ENCODE data around the gene C14orf180.
"Not testable (repeated sequence)": the region's sequence is repeated elsewhere in the genome, so short reads cannot be mapped to it uniquely, and the experiment has no call there.

C14orf180 gene

DNA sequence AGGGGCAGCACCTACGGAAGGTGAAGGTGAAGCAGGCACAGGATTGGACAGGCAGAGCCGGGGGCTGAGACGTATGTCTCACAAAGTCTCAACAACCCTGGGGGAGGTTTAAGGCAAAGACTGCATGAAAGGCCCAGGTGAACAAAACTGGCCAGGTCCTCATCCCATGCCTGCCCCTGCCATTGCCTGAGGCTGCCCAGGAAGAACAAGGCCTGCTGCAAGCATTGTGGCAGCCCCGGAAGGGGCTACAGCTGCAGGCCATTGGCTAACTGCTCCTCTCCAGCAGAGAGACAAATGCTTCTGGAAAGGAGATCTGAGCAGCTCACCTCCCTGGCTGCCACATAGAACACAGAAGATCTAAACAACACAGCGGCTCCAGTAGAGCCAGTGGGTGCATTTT, 45.4 kb downstream of the C14orf180 start:
- DNase-seq: no peak

DNA sequence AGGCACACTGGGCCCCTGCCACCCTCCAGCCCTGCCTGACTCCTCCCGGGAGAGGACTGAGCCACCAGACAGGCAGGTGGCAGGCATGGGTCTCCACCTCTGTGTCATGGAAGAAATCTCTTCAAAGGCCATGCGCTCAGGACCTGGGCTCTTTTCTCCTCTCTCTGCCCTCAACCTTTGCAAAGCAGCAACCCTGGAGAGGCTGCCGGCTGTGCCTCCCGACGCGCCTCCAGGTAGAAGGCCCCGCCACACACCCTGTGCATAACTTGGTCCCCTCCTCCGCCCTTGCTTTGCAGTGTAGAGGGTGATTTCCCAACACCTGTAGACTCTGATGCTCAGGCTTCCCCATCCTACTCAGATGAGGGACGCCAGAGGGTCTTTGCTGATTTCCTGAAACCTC, 53.2 kb downstream of the C14orf180 start:
- no peak for DNase-seq

DNA sequence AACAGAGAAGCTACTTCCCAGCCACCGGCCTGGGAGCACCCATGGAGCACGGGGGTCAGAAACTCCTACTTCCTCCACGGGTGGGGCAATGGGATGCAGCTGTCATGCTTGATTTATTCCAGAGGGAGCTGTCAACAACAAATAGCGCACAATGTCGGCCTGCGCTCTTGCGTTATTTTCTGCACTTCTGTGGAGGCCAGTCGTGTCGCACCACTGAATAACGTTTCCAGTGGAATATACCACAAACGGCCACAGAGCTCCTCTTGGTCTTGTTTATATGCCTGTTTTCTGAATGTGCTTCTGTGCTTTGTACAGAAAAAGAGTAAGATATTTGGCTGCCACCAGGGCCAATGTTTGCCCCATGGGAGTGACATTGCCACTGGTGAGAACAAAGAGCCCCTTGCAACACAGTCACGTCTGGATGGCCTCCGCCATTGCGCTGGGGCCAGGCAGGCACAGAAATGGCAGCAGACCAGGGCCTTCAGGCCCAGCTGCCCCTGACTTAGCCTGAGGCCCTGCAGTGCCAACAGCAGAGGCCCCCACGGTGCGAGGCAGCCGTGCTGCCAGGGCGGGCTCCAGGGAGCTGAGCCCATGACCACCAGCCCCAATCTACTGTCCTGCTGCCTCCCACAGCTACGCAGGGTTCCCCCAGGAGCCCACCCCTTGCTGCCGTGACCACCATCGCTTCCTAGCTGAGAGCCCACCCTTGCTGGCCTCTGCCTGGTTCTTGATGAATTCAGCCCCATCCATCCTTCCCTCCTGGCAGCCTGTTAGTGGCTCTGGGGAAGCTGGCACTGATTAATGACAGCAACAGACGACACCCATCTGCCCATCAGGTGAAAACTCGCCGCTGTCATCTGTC, 53.9 kb downstream of the C14orf180 start:
- DNase-seq: no peak

DNA sequence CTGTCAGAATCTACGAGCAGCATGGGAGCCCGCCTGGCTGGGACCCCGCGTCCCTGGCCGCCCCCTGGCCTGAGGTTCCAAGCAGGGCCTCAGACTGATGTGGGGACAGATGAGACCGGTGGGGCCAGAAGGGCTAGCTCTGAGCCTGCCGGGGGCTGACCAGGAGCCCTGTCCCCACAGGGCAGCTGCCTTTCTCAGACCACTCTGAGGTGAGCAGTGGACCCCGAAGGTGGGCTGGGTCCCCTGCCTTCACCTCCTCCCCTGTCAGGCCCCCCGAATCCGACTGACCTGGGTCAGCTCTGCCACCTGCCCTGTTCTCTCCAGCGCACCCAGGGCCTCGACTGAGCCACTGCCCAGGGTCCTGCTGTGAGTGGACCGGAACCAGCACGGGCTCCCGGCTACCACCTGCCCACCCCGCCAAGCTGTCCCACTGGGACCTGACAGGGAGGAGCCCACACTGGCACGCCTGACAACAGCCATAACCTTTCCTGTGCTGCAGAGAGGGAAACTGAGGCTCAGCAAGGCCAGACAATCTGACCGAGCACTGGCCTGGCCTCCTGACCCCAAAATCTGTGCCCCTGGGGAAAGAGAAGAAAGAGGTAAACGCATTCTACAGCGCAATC, 54.7 kb downstream of the C14orf180 start:
- no peak for DNase-seq

DNA sequence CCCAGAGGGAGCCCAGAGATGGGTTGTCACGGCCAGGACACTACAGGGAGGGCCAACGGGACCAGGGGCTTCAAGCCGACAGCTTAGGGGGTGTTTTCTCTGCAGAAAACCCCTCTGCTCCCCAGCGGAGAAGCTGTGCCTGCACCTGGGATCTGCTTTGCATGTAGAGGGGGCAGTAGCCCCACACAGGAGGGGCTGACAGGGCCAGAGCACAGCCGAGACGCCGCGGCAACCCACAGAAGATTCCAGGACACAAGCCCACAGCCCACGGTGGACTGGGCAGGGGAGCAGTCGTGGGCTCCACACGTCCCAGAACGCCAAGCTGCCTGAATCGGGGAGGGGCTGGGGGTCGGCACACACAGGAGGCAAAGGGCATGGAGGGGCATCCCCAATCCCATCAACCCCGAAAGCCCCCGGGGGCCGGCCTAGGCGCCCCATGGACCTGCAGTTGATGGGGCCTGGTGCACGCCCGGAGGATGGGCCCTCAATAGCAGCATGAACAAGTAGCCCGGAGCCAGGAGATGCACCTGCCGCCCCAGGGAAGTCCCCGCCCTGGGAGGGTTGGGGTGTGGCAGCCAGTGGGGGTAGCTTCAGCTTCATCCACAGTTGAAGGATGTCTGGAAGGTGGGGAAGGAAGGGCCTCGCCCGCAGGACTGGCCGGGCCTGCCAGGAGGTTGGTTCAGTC, 55.5 kb downstream of the C14orf180 start:
- no peak for DNase-seq

DNA sequence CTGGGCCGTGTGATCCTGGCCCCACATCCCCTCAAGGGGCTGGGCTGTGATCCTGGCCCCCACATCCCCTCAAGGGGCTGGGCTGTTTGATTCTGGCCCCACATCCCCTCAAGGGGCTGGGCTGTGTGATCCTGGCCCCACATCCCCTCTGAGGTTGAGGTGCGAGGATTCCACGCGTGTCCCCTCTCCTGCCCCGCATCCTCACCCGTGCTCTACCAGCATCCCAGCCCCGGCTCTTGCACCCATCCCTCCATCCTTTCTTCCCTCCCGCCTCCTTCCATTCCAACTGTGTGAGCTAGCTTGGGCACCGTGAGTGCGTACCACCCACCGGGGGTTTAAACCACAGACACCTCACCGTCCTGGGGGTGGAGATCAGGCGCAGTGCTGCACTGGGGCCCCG, 56.2 kb downstream of the C14orf180 start:
- no peak for DNase-seq

DNA sequence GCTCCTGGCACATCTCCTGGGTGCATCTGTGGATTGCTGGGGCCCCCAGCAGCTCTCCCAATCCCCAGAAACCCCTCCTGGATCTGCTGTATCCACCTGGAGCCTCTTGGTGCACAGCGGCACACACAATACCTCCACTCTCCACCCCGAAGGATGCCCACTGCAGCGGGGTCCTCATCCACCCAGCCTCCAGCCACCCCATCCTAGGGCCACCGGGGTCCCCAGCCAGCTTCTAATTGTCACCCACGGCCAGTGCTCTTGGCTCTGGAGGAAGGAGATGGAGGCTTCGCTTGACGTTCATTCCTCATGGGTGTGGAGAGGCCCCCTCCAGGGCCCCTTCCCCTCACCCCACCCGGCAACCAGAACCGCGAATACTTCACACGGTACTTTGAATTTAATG, 56.6 kb downstream of the C14orf180 start:
- DNase-seq: no peak

DNA sequence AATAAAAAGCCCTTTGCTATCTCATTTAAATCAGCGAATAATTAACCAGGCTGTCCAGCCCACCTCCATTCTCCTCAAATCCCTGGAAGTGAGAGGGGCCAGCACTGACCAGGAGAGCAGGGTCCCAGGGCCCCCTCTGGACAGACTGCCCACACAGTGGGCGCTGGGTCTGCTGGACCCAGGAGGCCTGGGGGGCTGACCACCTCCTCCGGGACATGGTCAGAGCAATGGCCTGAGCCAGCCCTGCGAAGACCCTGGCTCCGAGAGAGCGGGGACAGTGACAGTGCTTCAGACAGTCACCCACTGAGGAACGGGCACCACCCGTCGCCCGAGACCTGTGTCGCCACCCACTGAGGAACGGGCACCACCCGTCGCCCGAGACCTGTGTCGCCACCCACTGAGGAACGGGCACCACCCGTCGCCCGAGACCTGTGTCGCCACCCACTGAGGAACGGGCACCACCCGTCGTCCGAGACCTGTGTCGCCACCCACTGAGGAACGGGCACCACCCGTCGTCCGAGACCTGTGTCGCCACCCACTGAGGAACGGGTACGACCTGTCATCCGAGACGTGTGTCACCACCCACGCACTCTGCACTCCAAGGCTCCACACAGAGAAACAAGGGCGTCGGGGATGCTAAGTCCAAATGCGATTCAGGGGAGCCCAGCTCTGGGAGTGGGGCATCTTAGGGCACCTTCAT, 57.4 kb downstream of the C14orf180 start:
- DNase-seq: not testable (repeated sequence)

DNA sequence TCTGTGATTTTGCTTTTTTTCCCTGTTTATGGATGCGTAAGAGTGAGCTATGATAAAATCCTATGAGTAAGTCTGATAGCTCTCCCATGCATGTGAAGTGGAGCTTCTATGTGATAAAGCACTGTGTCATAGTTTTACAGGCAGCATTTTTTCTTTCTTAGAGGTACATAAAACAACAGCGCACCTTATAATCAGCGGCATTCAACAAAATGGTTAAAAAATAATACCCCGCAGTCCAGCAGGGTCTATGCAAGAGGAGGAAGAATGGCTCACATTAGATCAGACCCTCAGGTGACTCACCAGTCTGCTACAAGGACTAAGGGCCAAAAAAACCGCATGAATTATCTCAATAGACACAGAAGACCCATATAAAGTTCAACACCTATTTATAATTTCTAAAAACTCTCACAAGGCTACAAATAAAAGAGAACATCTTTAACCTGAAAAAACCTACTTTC, 58.0 kb downstream of the C14orf180 start:
- no peak for DNase-seq

DNA sequence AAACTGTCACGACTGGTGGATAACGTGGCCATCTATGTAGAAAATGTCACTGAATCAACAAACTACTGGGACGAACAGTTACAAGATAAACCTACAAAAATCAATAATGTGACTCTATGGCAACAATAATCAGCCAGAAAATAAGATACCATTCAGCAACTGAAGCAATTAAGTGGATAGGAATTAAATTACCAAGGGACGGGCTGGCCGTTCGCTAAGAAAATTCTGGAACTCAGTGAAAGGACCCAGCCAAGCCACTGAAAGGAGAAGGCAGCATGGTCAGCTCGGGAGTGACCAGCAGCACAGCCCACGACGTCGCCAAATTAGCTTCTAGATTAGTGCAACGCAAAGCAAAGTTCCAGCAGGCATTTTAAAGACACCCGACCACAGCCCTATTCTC, 58.6 kb downstream of the C14orf180 start:
- no peak for DNase-seq

DNA sequence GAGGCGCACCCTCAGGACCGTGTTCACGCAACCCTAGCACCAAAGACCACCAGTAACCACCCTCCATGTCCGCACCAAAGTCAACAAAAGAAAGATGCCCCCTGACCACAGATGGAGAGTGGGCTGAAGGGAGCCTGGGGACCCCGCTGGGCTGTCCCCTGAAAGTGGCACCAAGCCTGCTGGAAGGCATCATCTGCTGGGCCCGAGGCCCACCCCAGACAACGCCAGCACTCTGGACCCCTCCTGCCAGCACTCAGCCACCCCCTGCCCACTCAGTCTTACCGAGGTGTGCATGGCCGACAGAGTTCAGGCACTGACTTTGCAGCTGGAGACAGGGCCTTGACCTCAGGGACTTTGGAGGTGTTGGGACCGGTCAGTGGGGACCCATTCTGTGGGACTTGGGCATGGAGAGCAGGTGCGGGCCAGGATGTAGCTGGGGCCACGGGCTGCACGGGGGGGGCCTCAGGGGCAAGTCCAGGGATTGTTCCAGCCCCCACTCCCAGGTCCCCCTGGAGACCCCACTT, 59.4 kb downstream of the C14orf180 start:
- DNase-seq: no peak

DNA sequence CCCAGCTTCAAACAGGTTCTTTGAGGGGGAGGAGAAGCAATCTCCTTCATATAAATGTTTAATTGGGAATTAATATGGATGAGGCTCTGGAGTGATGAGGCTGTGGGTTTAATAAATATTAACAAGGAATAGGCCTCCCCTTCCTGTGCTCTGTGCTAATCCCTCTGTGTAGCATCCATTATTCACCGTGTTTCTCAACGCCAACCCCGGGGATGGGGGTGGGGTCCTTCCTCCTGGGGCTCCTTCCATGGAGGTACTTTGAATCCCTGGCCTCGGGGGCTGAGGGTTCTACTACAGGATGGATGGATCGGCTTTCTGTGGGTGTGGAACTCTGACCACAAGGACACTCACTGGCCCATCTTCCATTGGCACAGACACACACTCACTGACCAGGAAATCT, 59.9 kb downstream of the C14orf180 start:
- no peak for DNase-seq
